NCI-H345 (cell line): ENCODE results near the gene ASB1.
"Not testable (repeated sequence)": the region's sequence is repeated elsewhere in the genome, so short reads cannot be mapped to it uniquely, and the experiment has no call there.

Experiments used
- DNase-seq: peaks from one replicate; lab custom pipeline; 2025; lab: John Stamatoyannopoulos, UW

Gene ASB1

GRCh38 chr2:238404406-238405216 lies 22.1 kb upstream of the ASB1 start:
- DNase-seq, result peak; percentile 49

GRCh38 chr2:238405217-238405555 lies 21.5 kb upstream of the ASB1 start:
- DNase-seq, result not testable (repeated sequence)

- DNase-seq, result no peak
These were observed 20.3 kb upstream of the ASB1 start for GRCh38 chr2:238406221-238406997.

GRCh38 chr2:238406998-238407285 lies 19.8 kb upstream of the ASB1 start:
- no peak for DNase-seq

DNA sequence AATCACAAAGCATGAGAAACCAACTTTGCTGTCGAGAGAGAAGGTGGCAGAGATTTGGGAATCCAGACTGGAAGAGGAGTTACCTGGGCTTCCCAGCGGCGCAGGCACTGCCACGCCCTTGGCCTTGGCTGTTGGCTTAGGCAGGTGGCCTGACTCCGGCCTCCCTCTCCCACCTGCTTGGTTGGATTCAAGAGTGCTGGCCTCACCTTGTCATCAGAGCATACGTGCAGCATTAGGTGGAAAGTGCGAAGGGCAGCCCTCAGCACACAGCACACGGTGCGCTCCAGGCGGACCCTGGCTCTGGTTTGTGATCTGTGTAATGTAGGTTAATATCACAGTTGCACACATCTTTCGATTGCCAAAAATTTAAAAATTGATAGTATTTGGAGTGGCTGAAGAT lies 19.2 kb upstream of the ASB1 start:
- DNase-seq, result no peak

DNA sequence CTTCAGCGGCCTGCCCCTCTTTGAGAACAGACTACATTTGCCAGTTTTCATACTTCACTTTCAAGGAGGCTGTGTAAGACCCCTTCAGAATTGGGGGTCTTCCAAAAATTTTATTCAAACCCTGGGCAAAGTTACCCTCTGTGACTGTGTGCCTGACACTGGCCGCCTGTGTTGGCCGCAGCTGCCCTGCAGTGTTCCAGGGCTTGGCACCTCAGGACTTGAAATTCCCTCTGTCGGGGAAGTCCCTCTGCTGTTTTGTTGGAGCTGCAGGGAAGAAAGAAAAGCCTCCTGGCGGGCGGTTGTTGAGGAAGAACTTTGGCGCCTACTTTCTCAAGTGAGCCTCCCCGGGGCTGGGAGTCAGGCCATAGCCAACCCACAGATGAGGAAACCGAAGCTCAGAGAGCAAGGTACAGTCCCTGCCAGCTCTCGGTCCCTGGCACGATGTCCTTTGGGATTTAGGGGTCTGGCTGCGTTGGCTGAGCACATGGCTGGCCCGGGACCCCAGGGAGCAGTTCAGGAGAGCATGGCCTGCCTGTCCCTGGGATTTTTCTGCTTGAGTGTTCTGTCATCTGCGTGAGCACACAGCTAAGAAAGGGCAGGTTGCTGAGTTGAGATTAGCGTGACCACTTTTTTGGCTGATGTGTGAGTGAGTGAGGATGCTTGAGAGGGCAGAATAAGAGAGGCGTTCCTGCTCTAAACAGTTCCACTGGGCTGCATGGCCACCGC lies 17.9 kb upstream of the ASB1 start:
- DNase-seq, result no peak

DNA sequence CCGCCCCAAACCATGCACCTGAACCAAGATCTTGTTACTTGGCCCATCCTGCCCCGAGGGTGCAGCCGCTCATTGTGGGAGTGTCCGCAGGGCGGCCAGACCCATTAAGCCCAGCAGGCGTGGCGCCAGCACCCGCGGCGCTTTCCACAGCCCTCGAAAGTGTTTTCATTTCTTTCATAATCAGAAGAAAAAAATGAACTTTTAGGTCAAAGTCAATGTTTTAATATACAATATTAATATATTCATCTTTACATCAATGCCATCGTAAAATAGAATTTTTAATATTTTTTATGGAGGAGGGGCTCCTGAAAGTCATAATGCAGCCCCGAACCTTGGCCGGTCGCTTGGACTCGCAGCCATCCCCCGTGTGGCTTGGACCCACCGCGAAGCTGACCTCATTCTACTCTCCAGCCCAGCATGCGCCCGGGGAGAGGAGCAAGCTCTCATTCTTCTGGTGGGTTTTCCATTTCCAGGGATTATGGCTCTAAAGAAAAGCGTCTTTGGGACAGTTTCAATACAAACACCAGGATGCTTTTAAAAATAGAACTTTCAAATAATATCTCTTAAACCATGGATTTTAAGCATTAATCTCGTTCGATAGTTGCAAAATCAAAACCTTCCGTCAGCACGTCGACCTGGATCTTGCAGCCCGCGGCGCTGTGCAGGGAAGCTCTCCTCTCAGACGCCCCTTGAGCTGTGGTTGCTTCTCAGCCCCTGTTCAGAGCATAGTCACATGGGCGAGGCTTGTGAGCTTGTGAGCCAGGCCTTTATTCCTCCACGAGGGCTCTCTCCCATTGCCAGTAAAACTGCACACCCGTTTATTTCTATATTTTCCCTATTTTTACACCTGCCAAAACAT lies 17.2 kb upstream of the ASB1 start:
- no peak for DNase-seq

DNA sequence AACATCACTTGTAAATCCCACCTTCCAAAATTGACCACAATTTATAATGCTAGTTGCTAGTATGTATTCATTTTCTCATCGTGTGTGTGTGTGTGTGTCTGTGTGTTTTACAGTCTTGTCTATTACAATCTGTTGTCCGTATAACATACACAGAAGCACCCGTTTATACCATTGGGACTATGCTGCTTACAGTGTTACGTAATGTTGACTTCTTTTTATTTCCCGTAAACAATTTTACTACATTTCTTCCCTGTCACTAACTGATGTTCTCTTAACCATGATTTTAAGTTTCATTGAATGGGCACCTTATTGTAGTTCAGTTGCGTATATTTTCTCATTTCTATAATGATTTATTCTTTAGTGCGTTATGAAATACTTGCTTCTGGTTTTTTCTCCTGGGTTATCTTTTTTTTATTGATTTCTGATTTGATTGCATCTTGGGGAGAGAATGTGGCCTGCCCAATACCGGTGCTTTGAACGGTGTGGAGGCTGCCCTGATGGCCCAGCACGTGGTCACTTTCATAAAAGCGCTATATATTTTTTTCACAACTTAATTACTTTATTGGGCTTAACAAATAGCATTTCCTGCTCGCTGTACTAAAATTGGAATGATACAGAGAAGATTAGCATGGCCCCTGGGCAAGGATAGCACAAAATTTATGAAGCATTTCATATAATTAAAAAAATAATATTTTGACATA lies 14.5 kb upstream of the ASB1 start:
- DNase-seq, result no peak

DNA sequence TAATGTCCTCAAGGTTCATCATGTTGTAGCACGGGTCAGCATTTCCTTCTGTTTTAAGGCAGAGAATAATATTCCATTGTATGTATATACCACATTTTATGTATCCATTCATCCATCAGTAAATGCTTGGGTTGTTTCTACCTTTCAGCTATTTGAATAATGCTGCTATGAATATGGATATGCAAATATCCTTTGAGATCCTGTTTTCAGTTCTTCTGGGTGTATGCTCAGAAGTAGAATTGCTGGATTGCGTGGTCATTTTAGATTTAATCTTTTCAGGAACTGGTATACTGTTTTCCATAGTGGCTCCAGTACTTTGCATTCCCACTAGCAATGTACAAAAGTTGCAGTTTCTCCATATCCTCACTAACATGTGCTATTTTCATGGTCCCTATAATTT lies 13.4 kb upstream of the ASB1 start:
- no peak for DNase-seq

GRCh38 chr2:238415036-238415764 lies 11.5 kb upstream of the ASB1 start:
- no peak for DNase-seq

DNA sequence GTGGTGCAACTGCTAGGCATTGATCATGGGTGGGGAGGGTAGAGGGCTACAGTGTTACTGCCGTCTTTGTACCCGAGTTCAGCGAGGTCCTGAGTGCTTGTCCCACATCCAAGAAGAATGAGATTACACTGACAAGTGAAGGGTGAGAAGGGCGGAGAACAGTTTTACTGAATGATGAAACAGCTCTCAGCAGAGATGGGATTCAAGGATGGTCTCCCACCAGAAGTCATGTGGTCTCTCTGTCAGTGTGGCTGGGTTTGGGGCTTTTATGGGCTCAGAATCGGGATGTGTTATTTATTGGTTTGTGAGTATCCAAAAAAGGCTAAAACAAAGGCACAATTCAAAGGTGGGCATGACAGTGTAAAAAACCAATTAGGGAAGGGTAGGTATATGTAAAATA lies 10.8 kb upstream of the ASB1 start:
- no peak for DNase-seq

DNA sequence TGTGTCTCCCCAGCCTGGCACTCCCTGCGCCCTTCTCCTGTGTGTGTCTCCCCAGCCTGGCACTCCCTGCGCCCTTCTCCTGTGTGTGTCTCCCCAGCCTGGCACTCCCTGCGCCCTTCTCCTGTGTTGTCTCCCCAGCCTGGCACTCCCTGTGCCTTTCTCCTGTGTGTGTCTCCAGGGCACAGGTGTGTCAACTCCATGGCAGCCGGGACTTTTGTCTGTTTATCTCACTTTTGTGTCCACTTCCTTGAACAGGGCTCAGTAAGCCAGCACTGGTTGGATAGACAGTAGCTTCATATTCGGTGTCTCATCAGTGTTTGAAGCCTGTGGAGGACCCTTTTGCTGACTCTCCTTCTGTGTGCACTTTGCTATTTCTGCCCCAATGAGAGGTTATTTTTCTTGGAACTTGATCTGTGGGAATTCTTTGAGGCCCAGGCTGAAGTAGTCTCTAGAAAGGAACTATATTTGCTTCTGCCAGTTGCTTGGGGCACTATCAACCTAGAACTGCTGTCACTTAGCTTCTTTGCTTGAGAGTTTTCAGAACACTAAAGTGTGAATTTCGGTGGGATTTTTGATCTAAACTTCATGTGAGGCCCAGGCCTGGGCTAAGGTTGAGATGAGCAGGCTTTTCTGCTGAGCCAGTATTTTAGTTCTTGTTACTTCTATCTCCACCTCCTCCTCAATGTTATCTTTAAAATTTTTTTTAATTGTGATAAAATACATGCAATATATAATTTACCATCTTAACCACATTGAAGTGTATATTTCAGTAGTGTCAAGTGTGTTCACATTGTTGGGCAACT lies 8.3 kb upstream of the ASB1 start:
- no peak for DNase-seq

DNA sequence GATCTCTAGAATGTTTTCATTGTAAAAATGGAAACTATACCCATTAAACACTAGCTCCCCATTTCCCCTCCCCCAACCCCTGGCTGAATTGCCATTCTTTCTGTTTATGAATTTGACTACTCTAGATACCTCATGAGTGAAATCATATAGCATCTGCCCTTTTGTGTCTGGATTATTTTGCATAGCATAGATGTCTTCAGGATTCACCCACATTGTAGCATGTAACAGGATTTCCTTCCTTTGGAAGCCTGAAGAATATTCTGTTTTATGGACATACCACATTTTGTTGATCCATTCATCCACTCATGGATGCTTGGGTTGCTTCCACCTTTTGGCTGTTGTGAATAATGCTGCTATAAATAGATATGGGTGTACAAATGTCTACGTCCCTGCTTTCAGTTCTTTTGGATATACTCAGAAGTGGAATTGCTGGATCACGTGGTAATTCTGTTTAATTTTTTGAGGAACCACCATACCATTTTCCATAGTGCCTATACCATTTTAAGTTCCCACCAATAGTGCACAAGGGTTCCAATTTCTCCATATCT lies 7.7 kb upstream of the ASB1 start:
- DNase-seq, result no peak

DNA sequence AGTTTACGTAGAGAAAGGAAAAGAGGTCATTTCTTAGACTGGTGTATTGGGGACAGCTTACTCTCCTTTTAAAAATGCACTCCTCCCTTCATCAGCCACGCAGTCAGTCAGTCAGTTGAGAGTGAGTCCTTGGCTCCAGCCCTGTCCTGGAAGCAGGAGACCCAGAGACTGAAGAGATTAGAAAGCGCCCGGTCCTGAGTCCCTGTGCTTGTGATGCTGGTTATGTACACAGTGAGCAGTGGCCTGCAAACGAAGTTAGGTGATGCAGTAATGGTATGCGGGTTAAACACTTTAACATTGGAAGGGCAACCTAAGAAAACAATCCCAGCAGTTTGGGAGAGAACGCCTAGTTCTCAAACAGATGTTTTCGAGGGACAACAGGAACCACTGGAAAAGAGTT lies 6.3 kb upstream of the ASB1 start:
- no peak for DNase-seq

DNA sequence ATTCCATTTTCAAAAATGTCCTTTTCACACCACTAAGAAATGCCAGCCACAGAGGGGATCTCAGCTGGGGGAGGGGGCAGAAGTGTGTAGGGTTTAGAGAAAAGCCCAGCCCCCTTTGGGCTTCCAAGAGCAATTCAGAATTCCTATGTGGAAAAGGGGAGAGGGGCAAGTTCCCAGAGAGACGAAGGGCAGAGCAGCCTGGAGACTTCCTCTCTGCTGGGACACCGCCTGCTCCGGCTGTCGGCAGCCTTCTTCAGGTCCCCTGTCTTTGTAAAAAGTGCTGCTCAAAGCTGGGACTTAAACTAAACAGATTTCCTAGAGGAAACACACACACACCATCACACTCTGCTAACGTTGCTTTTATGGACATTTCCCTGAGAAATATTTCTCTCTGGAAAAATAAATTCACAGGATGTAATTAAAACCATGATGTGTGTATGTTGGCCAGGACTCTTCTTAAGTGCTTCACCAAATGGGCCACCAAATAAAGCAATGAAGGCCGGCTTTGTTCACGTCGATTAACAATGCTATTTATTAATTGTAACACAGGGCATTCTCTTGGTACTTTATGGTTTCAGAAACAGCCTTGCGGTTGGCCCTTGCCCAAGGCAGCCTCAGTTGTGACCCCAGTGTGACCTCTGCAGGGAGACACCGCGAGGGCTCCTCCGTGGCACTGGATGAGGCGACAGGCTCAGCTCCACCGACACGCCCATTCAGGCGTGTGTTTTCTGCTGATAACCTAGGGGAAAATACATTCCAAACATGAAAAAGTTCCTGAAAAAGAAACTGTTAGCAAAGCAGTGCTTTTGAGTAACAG lies 5.6 kb upstream of the ASB1 start:
- DNase-seq, result no peak

GRCh38 chr2:238421695-238422035 lies 5.1 kb upstream of the ASB1 start:
- DNase-seq, result no peak

GRCh38 chr2:238422285-238422684 lies 4.4 kb upstream of the ASB1 start:
- DNase-seq, result no peak

GRCh38 chr2:238422940-238423339 lies 3.8 kb upstream of the ASB1 start:
- no peak for DNase-seq
